Vagina (tissue), 2 donors: ENCODE measurements around the gene PNPT1.

Source experiments
- POLR2A ChIP-seq, 2 donors: fragments of 450-650 bp; IDR thresholded peaks; one replicate each; pipeline ENCODE4 v1.6.1; 2017; ENCODE audit warnings: antibody characterized with exemption in 2 of 2, mild to moderate bottlenecking in 2 of 2, moderate library complexity in 2 of 2
- POLR2AphosphoS5 ChIP-seq, 2 donors: sonication (generic); formaldehyde crosslinking; IDR thresholded peaks; one replicate each; pipeline ENCODE4 v1.9.0; 2017; ENCODE audit warnings: antibody characterized with exemption in 2 of 2, mild to moderate bottlenecking in 2 of 2, low read depth in 1 of 2; ENCODE audit not compliant: insufficient read depth in 1 of 2
- TF ChIP-seq, protein P1 (sequence below), 3 experiments: fragments of 450-650 bp in 2 of 3; fragments of 200-600 bp in 1 of 3; sonication (generic) in 1 of 3; IDR thresholded peaks; one replicate each; pipeline ENCODE4 v1.5.1; 2017 to 2019; ENCODE audit warnings: antibody characterized with exemption in 3 of 3, mild to moderate bottlenecking in 2 of 3, moderate library complexity in 2 of 3

DNA sequence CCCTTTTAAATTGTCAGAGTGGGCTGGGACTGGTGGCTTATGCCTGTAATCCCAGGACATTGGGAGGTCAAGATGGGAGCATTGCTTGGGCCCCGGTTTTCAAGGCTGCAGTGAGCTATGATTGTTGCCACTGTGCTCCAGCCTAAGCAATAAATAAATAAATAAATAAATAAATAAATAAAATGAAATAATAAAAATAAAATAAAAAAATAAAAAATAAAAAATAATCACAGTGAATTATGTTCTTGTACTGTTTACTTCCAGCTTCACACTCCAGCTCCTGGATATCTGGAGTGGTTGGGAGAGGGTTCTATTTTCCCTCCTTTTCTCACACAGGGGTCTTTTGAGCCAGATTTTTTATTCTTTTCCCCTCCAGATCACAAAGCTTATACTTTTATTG is 26.2 kb upstream of the PNPT1 start:
- TF ChIP-seq POLR2A (IDR thresholded peaks at IDR 0.05) (no peak), POLR2AphosphoS5 (IDR thresholded peaks at IDR 0.05; ENCODE audit: insufficient read depth in 1 of 2, low read depth in 1 of 2) (no peak)
- TF ChIP-seq, protein P1, sequence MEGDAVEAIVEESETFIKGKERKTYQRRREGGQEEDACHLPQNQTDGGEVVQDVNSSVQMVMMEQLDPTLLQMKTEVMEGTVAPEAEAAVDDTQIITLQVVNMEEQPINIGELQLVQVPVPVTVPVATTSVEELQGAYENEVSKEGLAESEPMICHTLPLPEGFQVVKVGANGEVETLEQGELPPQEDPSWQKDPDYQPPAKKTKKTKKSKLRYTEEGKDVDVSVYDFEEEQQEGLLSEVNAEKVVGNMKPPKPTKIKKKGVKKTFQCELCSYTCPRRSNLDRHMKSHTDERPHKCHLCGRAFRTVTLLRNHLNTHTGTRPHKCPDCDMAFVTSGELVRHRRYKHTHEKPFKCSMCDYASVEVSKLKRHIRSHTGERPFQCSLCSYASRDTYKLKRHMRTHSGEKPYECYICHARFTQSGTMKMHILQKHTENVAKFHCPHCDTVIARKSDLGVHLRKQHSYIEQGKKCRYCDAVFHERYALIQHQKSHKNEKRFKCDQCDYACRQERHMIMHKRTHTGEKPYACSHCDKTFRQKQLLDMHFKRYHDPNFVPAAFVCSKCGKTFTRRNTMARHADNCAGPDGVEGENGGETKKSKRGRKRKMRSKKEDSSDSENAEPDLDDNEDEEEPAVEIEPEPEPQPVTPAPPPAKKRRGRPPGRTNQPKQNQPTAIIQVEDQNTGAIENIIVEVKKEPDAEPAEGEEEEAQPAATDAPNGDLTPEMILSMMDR (IDR thresholded peaks at IDR 0.05), result no peak
